ENCODE data around the gene BICRAL.

GRCh38 chr6:42860481-42860880, 78.6 kb downstream of the BICRAL start:
- TF ChIP-seq CREB1 (IDR thresholded peaks at IDR 0.05; ENCODE audit: low read depth) (no peak), NFIC (IDR thresholded peaks at IDR 0.05) (no peak), TEAD4 (IDR thresholded peaks at IDR 0.05) (no peak), EP300 (IDR thresholded peaks at IDR 0.05; ENCODE audit: borderline replicate concordance) (no peak), TAF1 (IDR thresholded peaks at IDR 0.05; ENCODE audit: low read depth) (no peak)
